HEK293 (cell line): ENCODE measurements around the gene SRP14.
A peak's percentile ranks its signal among the peaks of the same experiment; 100 is the strongest.

Source experiments
- CTCF ChIA-PET: fragments of 350-600 bp; formaldehyde crosslinking; extraction: SDS; loops from one replicate; lab custom pipeline; 2021; ENCODE audit warnings: antibody characterized with exemption; lab: Yijun Ruan, JAX
- POLR2A ChIA-PET: fragments of 300-600 bp; formaldehyde crosslinking; extraction: SDS; loops from one replicate; lab custom pipeline; 2020; ENCODE audit warnings: antibody characterized with exemption, inconsistent platforms; lab: Yijun Ruan, JAX
- H3K27ac ChIP-seq: fragments of 200-500 bp; sonication (Bioruptor generic); 2 replicates; pipeline ENCODE4 v1.5.1; 2014; ENCODE audit warnings: low read depth, low read length, control low read depth, inconsistent platforms; ENCODE audit errors: extremely low read depth
- H3K36me3 ChIP-seq, 2 experiments: fragments of 200-500 bp in 1 of 2; sonication (Bioruptor generic) in 1 of 2; 1 replicate in 1 of 2; 2 replicates in 1 of 2; pipeline ENCODE4 v1.5.1; 2014 to 2017; ENCODE audit warnings: inconsistent platforms in 2 of 2, low read length in 2 of 2; ENCODE audit not compliant: control insufficient read depth in 2 of 2, insufficient read depth in 1 of 2
- H3K4me1 ChIP-seq: fragments of 200-500 bp; sonication (Bioruptor generic); 2 replicates; pipeline ENCODE4 v1.5.1; 2014; ENCODE audit warnings: mild to moderate bottlenecking, low read length, inconsistent platforms; ENCODE audit not compliant: control insufficient read depth, insufficient read depth
- H3K4me3 ChIP-seq: 2 replicates; pipeline ENCODE4 v1.5.1; 2011; ENCODE audit warnings: low read depth, mild to moderate bottlenecking, control low read depth, low read length, moderate library complexity
- H3K9me3 ChIP-seq: fragments of 200-500 bp; sonication (Bioruptor generic); 2 replicates; pipeline ENCODE4 v1.5.1; 2014; ENCODE audit warnings: low read depth, low read length, inconsistent platforms; ENCODE audit not compliant: control insufficient read depth, insufficient read depth
- FEZF1 ChIP-seq: fragments of 450-650 bp; formaldehyde crosslinking; IDR thresholded peaks from 2 replicates; pipeline ENCODE4 v1.5.1; 2016; ENCODE audit warnings: missing biosample characterization, missing genetic modification characterization
- HOXA7 ChIP-seq: sonication (generic); formaldehyde crosslinking; IDR thresholded peaks from 2 replicates; pipeline ENCODE4 v1.8.1; 2022; ENCODE audit warnings: missing genetic modification reagents, borderline replicate concordance
- IKZF3 ChIP-seq: fragments of 450-650 bp; IDR thresholded peaks from 2 replicates; pipeline ENCODE4 v1.5.0; 2018; ENCODE audit warnings: missing biosample characterization, mild to moderate bottlenecking, missing genetic modification characterization, moderate library complexity
- SP7 ChIP-seq: fragments of 450-650 bp; formaldehyde crosslinking; IDR thresholded peaks from 2 replicates; pipeline ENCODE4 v1.5.1; 2016; ENCODE audit warnings: missing biosample characterization, missing genetic modification characterization
- ZFP69B ChIP-seq: fragments of 450-650 bp; formaldehyde crosslinking; IDR thresholded peaks from 2 replicates; pipeline ENCODE4 v1.5.1; 2016; ENCODE audit warnings: missing biosample characterization, missing genetic modification characterization
- ZNF132 ChIP-seq: fragments of 450-650 bp; formaldehyde crosslinking; IDR thresholded peaks from 2 replicates; pipeline ENCODE4 v1.5.1; 2017; ENCODE audit warnings: missing biosample characterization, missing genetic modification characterization, borderline replicate concordance
- ZNF2 ChIP-seq: fragments of 450-650 bp; formaldehyde crosslinking; IDR thresholded peaks from 2 replicates; pipeline ENCODE4 v1.5.1; 2016; ENCODE audit warnings: missing biosample characterization, missing genetic modification characterization
- ZNF354C ChIP-seq: fragments of 450-650 bp; formaldehyde crosslinking; IDR thresholded peaks from 2 replicates; pipeline ENCODE4 v1.5.1; 2016; ENCODE audit warnings: missing biosample characterization, missing genetic modification characterization, low read depth, borderline replicate concordance
- ZNF37A ChIP-seq: fragments of 450-650 bp; IDR thresholded peaks from 2 replicates; pipeline ENCODE4 v1.5.1; 2018; ENCODE audit warnings: missing biosample characterization, missing genetic modification characterization
- ZNF473 ChIP-seq: fragments of 450-650 bp; formaldehyde crosslinking; IDR thresholded peaks from 2 replicates; pipeline ENCODE4 v1.5.1; 2017; ENCODE audit warnings: missing biosample characterization, missing genetic modification characterization
- ZNF501 ChIP-seq: fragments of 450-650 bp; formaldehyde crosslinking; IDR thresholded peaks from 2 replicates; pipeline ENCODE4 v1.5.1; 2016; ENCODE audit warnings: missing biosample characterization, missing genetic modification characterization
- ZNF521 ChIP-seq: fragments of 450-650 bp; formaldehyde crosslinking; IDR thresholded peaks from 2 replicates; pipeline ENCODE4 v1.5.1; 2017; ENCODE audit warnings: missing biosample characterization, mild to moderate bottlenecking, missing genetic modification characterization
- ZNF529 ChIP-seq: fragments of 450-650 bp; formaldehyde crosslinking; IDR thresholded peaks from 2 replicates; pipeline ENCODE4 v1.5.1; 2017; ENCODE audit warnings: missing genetic modification characterization, missing biosample characterization; ENCODE audit not compliant: insufficient replicate concordance
- ZNF571 ChIP-seq: fragments of 450-650 bp; formaldehyde crosslinking; IDR thresholded peaks from 2 replicates; pipeline ENCODE4 v1.5.0; 2017; ENCODE audit warnings: missing biosample characterization, missing genetic modification characterization
- ZNF654 ChIP-seq: fragments of 450-650 bp; formaldehyde crosslinking; IDR thresholded peaks from 2 replicates; pipeline ENCODE4 v1.5.1; 2016; ENCODE audit warnings: low read depth, missing biosample characterization, missing genetic modification characterization
- ZNF660 ChIP-seq: fragments of 450-650 bp; IDR thresholded peaks from 2 replicates; pipeline ENCODE4 v1.5.1; 2018; ENCODE audit warnings: missing biosample characterization, mild to moderate bottlenecking, missing genetic modification characterization
- ZNF677 ChIP-seq: fragments of 450-650 bp; IDR thresholded peaks from 2 replicates; pipeline ENCODE4 v1.5.0; 2018; ENCODE audit warnings: missing biosample characterization, mild to moderate bottlenecking, missing genetic modification characterization, moderate library complexity
- ZNF692 ChIP-seq: fragments of 450-650 bp; formaldehyde crosslinking; IDR thresholded peaks from 2 replicates; pipeline ENCODE4 v1.5.1; 2016; ENCODE audit warnings: missing biosample characterization, missing genetic modification characterization
- ZNF843 ChIP-seq: fragments of 450-650 bp; formaldehyde crosslinking; IDR thresholded peaks from 2 replicates; pipeline ENCODE4 v1.5.1; 2016; ENCODE audit warnings: missing biosample characterization, missing genetic modification characterization
- ZSCAN16 ChIP-seq: fragments of 450-650 bp; formaldehyde crosslinking; IDR thresholded peaks from 2 replicates; pipeline ENCODE4 v1.5.1; 2016; ENCODE audit warnings: missing biosample characterization, missing genetic modification characterization
- TF ChIP-seq, protein P1 (sequence below): fragments of 450-650 bp; formaldehyde crosslinking; IDR thresholded peaks from 2 replicates; pipeline ENCODE4 v1.5.1; 2016; ENCODE audit warnings: missing biosample characterization, missing genetic modification characterization

The SRP14 gene

GRCh38 chr15:40029979-40030893 lies 8.7 kb downstream of the SRP14 start:
- POLR2A ChIA-PET = no interaction called here
- Histone ChIP-seq H3K4me3 (no peak overlapping the region), H3K27ac (no peak overlapping the region), H3K36me3 (peaks cover 33 to 82% of the 10 kb centered on the region in 2 experiments), H3K9me3 (no peaks in the 10 kb centered on the region), H3K4me1 (no peaks in the 10 kb centered on the region)
- CTCF ChIA-PET = interaction anchor here (0.6 to 2.2 kb wide), 4 partner anchors 11 to 244 kb away, joined by 3 to 7 read pairs (median 4); no protein-coding TSS in a partner anchor
- TF ChIP-seq ZNF677 (tag by site-specific recombination) = no peak
- no peak for TF ChIP-seq ZNF473 (tag by site-specific recombination)
- TF ChIP-seq ZNF654 (tag by site-specific recombination) = peak; percentile 23; the same call in 1 of the 2 replicates
- TF ChIP-seq, protein P1, sequence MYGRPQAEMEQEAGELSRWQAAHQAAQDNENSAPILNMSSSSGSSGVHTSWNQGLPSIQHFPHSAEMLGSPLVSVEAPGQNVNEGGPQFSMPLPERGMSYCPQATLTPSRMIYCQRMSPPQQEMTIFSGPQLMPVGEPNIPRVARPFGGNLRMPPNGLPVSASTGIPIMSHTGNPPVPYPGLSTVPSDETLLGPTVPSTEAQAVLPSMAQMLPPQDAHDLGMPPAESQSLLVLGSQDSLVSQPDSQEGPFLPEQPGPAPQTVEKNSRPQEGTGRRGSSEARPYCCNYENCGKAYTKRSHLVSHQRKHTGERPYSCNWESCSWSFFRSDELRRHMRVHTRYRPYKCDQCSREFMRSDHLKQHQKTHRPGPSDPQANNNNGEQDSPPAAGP (tag by site-specific recombination) = no peak
- TF ChIP-seq ZNF660 = no peak
- TF ChIP-seq ZNF692 (tag by site-specific recombination) = no peak
- no peak for TF ChIP-seq FEZF1 (tag by site-specific recombination)
- TF ChIP-seq ZNF571 = no peak
- TF ChIP-seq IKZF3 (tag by site-specific recombination) = peak; percentile 52; the same call in 1 of the 2 replicates
- no peak for TF ChIP-seq ZNF2

- Histone ChIP-seq H3K9me3 (no peaks in the 10 kb centered on the region), H3K27ac (no peak overlapping the region), H3K4me1 (no peaks in the 10 kb centered on the region), H3K36me3 (peaks cover 25 to 75% of the 10 kb centered on the region in 2 experiments)
- POLR2A ChIA-PET = no interaction called here
- CTCF ChIA-PET = interaction anchor here (0.6 to 2.2 kb wide), 3 partner anchors 8 to 243 kb away, joined by 3 to 5 read pairs (median 3); no protein-coding TSS in a partner anchor
- TF ChIP-seq ZNF571 (no peak), ZFP69B (no peak), ZSCAN16 (no peak), ZNF37A (tag by site-specific recombination) (no peak), ZNF843 (tag by site-specific recombination) (no peak), ZNF529 (tag by site-specific recombination) (no peak), SP7 (tag by site-specific recombination) (no peak), ZNF521 (tag by site-specific recombination) (no peak), ZNF501 (tag by site-specific recombination) (no peak), ZNF132 (tag by site-specific recombination) (no peak), HOXA7 (CRISPR knock-in tag) (no peak), ZNF354C (tag by site-specific recombination) (no peak), ZNF2 (no peak)
- TF ChIP-seq, all 188 proteins: peak for 0
- no peak overlapping the region for H3K4me3 ChIP-seq
Measured at GRCh38 chr15:40028853-40029252, 10.1 kb downstream of the SRP14 start.
